ENCODE results near the gene CRTC1.

Gene CRTC1

GRCh38 chr19:18710996-18711751, 27.7 kb downstream of the CRTC1 start:
- Histone ChIP-seq H3K9me3 (ENCODE audit: insufficient read depth, low read length) (no peaks in the 10 kb centered on the region), H3K27ac (ENCODE audit: low read depth, low read length) (no peak overlapping the region), H3K4me2 (ENCODE audit: low read depth, low read length, poor library complexity, severe bottlenecking) (no peak overlapping the region), H3K9me2 (replicated peaks; ENCODE audit: insufficient read depth, low read length) (no peaks in the 10 kb centered on the region), H4K20me1 (ENCODE audit: low read depth, low read length) (no peaks in the 10 kb centered on the region), H3K27me3 (ENCODE audit: low read length) (no peaks in the 10 kb centered on the region), H2AFZ (ENCODE audit: low read depth, low read length, severe bottlenecking) (no peak overlapping the region), H3K9ac (ENCODE audit: low read length) (no peak overlapping the region), H3F3A (ENCODE audit: insufficient read depth) (no peaks in the 10 kb centered on the region), H3K4me3 (ENCODE audit: insufficient read depth, low read length, poor library complexity, severe bottlenecking) (no peak overlapping the region), H3K79me2 (ENCODE audit: insufficient read depth, low read length) (peaks cover 3% of the 10 kb centered on the region; the same call in 1 of the 2 replicates), H3K36me3 (ENCODE audit: low read length) (no peaks in the 10 kb centered on the region)
- TF ChIP-seq EZH2phosphoT487 (conservative IDR thresholded peaks at IDR 0.05; ENCODE audit: low read length) (no peak), CTCF (IDR thresholded peaks at IDR 0.05; ENCODE audit: insufficient read depth, low read length, poor library complexity, severe bottlenecking) (no peak)

DNA sequence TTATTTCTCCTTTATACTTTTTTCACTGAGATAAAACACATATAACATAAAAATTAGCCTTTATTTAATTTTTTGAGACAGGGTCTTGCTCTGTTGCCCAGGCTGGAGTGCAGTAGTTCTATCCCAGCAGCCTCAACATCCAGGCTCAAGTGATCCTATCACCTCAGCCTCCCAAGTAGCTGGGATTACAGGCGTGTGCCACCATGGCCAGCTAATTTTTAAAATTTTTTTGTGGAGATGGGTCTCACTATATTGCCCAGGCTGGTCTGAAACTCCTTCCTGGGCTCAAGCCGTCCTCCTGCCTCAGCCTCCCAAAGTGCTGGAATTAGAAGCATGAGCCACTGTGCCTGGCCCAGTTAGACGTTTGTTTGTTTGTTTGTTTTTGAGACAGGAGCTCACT, 28.4 kb downstream of the CRTC1 start:
- H2AFZ ChIP-seq (ENCODE audit: low read depth, low read length, severe bottlenecking) = no peak overlapping the region
- TF ChIP-seq CTCF (IDR thresholded peaks at IDR 0.05; ENCODE audit: insufficient read depth, low read length, poor library complexity, severe bottlenecking) (no peak), EZH2phosphoT487 (conservative IDR thresholded peaks at IDR 0.05; ENCODE audit: low read length) (no peak)
- H4K20me1 ChIP-seq (ENCODE audit: low read depth, low read length) = no peaks in the 10 kb centered on the region
- no peaks in the 10 kb centered on the region for H3K9me3 ChIP-seq (ENCODE audit: insufficient read depth, low read length)
- no peak overlapping the region for H3K4me2 ChIP-seq (ENCODE audit: low read depth, low read length, poor library complexity, severe bottlenecking)
- no peak overlapping the region for H3K4me3 ChIP-seq (ENCODE audit: insufficient read depth, low read length, poor library complexity, severe bottlenecking)
- H3K9ac ChIP-seq (ENCODE audit: low read length) = no peak overlapping the region
- H3K9me2 ChIP-seq (replicated peaks; ENCODE audit: insufficient read depth, low read length) = no peaks in the 10 kb centered on the region
- H3K79me2 ChIP-seq (ENCODE audit: insufficient read depth, low read length) = no peaks in the 10 kb centered on the region
- H3K36me3 ChIP-seq (ENCODE audit: low read length) = no peaks in the 10 kb centered on the region
- H3K27me3 ChIP-seq (ENCODE audit: low read length) = no peaks in the 10 kb centered on the region
- H3F3A ChIP-seq (ENCODE audit: insufficient read depth) = no peaks in the 10 kb centered on the region
- no peak overlapping the region for H3K27ac ChIP-seq (ENCODE audit: low read depth, low read length)

GRCh38 chr19:18712981-18713380, 29.5 kb downstream of the CRTC1 start:
- no peak overlapping the region for H3K9ac ChIP-seq (ENCODE audit: low read length)
- no peaks in the 10 kb centered on the region for H3K9me3 ChIP-seq (ENCODE audit: insufficient read depth, low read length)
- H3K4me2 ChIP-seq (ENCODE audit: low read depth, low read length, poor library complexity, severe bottlenecking) = no peak overlapping the region
- H3K27ac ChIP-seq (ENCODE audit: low read depth, low read length) = no peak overlapping the region
- H3K36me3 ChIP-seq (ENCODE audit: low read length) = no peaks in the 10 kb centered on the region
- no peaks in the 10 kb centered on the region for H3K27me3 ChIP-seq (ENCODE audit: low read length)
- TF ChIP-seq CTCF (IDR thresholded peaks at IDR 0.05; ENCODE audit: insufficient read depth, low read length, poor library complexity, severe bottlenecking) (no peak), EZH2phosphoT487 (conservative IDR thresholded peaks at IDR 0.05; ENCODE audit: low read length) (no peak)
- no peaks in the 10 kb centered on the region for H3K9me2 ChIP-seq (replicated peaks; ENCODE audit: insufficient read depth, low read length)
- no peak overlapping the region for H3K4me3 ChIP-seq (ENCODE audit: insufficient read depth, low read length, poor library complexity, severe bottlenecking)
- no peaks in the 10 kb centered on the region for H3K79me2 ChIP-seq (ENCODE audit: insufficient read depth, low read length)
- no peaks in the 10 kb centered on the region for H4K20me1 ChIP-seq (ENCODE audit: low read depth, low read length)
- no peaks in the 10 kb centered on the region for H3F3A ChIP-seq (ENCODE audit: insufficient read depth)
- H2AFZ ChIP-seq (ENCODE audit: low read depth, low read length, severe bottlenecking) = no peak overlapping the region

Data from SU-DHL-6 (cell line).